Adrenal gland (tissue), 5 donors: ENCODE measurements around the gene TMED10.
A peak's percentile ranks its signal among the peaks of the same experiment; 100 is the strongest.

ENCODE experiments used
- POLR2A ChIP-seq, 2 donors: fragments of 450-650 bp; IDR thresholded peaks; one replicate each; pipeline ENCODE4 v1.6.1; 2017; ENCODE audit warnings: antibody characterized with exemption in 2 of 2, mild to moderate bottlenecking in 2 of 2, moderate library complexity in 1 of 2
- TF ChIP-seq, protein P1 (sequence below), 6 experiments: fragments of 450-650 bp in 4 of 6; fragments of 200-600 bp in 2 of 6; sonication (generic) in 1 of 6; IDR thresholded peaks; 1 replicate in 5 of 6; 2 replicates in 1 of 6; pipeline versions ENCODE4 v1.5.1 to v1.8.0; 2016 to 2021; ENCODE audit warnings: antibody characterized with exemption in 6 of 6, mild to moderate bottlenecking in 2 of 6, moderate library complexity in 1 of 6
- donor health status: DM: no; HTN: no; CAD: no.

DNA sequence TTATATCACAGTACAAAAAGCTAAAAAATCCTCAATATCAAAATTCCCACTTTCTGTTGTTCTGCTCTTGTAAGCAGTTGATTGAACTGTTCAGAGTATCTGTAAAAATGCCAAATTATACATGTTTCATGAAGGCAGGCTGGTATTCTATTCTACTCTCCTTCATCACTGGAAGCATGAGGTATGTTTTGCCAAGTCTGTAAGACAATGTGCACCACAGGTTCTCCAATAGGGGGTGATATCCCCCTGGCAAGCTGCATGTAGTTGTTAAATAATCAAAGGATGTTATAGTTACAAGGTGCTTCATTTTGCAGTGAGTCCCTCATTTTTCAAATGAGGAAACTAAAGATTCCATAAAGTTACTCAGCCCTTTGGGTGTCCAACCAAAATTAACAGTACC is 34.4 kb downstream of the TMED10 start:
- TF ChIP-seq, protein P1, sequence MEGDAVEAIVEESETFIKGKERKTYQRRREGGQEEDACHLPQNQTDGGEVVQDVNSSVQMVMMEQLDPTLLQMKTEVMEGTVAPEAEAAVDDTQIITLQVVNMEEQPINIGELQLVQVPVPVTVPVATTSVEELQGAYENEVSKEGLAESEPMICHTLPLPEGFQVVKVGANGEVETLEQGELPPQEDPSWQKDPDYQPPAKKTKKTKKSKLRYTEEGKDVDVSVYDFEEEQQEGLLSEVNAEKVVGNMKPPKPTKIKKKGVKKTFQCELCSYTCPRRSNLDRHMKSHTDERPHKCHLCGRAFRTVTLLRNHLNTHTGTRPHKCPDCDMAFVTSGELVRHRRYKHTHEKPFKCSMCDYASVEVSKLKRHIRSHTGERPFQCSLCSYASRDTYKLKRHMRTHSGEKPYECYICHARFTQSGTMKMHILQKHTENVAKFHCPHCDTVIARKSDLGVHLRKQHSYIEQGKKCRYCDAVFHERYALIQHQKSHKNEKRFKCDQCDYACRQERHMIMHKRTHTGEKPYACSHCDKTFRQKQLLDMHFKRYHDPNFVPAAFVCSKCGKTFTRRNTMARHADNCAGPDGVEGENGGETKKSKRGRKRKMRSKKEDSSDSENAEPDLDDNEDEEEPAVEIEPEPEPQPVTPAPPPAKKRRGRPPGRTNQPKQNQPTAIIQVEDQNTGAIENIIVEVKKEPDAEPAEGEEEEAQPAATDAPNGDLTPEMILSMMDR (IDR thresholded peaks at IDR 0.05), result peak in 5 of 6 experiments; percentile 18 to 40 (median 36)
- TF ChIP-seq POLR2A (IDR thresholded peaks at IDR 0.05), result no peak
